Measurements from ENCODE around the gene PLB1.

The PLB1 gene

GRCh38 chr2:28538134-28538533 lies 42.3 kb downstream of the PLB1 start:
- TF ChIP-seq CTCF (conservative IDR thresholded peaks at IDR 0.05) (no peak), ZFX (IDR thresholded peaks at IDR 0.05) (no peak)
- H3K27ac ChIP-seq: no peak overlapping the region

DNA sequence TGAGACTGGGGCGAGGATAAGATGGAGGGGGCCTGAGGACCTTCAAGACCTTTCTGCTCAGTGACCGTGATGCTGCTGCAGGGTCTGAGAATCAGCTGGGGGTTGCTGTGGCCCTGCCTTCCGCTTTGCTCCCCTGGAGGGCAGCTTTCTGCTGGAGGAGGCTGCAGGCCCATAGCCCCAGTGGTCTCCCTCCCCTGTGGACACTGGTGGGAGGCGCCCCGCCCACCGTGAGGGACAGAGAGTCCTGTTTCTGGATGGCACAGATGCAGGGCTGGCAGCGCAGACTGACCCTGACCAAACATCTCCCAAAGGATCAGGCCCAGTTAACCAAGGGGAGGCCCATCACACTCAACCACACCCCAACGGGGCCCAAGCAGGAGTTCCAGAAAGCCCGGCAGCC lies 42.8 kb downstream of the PLB1 start:
- TF ChIP-seq CTCF (conservative IDR thresholded peaks at IDR 0.05): no peak
- no peak for TF ChIP-seq ZFX (IDR thresholded peaks at IDR 0.05)
- no peak overlapping the region for H3K27ac ChIP-seq

DNA sequence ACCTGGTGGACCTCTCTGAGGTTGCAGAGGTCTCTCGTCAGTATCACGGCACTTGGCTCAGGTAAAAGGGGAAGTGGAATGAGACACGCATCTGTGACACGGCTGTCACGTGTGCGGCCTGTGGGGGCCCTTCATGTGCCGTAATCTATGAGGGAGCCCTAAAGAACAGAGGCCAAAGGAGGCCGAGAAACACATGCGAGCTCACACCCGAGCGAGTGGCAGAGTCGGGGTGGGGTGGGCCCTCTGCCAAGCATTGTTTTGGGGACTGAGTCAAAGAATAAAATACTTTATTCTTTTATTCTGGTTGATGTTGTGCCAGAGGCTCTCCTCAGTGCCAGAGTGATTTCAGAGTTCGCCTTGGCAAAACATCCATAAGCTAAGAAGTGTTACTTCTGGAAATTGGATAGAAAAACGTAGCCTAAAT lies 43.3 kb downstream of the PLB1 start:
- TF ChIP-seq ZFX (IDR thresholded peaks at IDR 0.05): no peak
- no peak for TF ChIP-seq CTCF (conservative IDR thresholded peaks at IDR 0.05)
- no peak overlapping the region for H3K27ac ChIP-seq

DNA sequence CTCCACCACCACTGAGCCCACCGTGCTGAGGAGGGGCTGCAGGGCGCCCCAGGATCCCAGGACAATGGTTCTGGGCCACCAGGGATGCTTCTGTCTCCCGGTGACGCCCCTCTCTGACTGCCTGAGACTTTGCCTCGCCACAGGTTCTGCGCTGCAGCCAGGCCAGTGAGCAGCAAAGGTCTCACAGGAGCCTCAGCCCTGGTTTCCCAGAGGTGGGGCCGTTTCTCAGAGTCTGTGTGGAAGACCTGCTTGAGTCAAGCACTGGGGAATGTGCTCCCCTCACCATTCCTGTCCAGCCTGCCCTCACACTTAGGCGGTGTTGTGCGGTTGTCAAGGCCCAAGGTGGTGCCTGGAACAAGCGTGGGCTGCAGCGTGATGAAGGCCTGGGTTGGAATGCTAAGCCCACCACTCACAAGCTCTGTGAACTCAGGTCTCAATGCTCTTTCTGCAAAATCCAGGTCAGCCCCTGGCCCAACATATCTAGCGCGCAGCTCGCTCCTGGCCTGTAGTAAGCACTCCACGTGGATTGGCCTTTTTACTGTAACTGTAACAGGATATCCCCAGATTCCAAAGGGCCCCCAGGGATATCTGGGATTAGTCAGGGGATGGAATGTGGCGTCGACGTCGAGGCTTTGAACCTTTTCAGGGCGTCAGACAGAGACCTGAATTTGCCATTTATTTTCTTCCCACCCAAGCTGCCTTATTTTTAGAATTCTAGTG lies 47.6 kb downstream of the PLB1 start:
- TF ChIP-seq CTCF (conservative IDR thresholded peaks at IDR 0.05) (no peak), ZFX (IDR thresholded peaks at IDR 0.05) (no peak)
- H3K27ac ChIP-seq: no peak overlapping the region

DNA sequence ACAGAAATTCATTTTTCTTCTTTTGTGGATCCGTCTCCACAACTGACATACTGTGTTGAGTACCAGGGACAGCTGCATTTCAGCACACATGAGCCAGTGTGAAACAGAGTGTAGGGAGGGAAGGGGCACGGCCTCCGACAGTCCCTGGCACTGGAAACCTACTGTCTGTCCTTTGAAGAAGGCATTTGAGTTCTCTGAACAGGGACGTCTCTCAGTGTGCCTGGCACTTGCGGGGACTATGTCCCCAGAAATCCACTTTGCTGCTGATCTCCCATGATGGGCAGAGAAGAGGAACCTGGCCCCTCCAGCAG lies 48.1 kb downstream of the PLB1 start:
- TF ChIP-seq CTCF (conservative IDR thresholded peaks at IDR 0.05) (no peak), ZFX (IDR thresholded peaks at IDR 0.05) (no peak)

GRCh38 chr2:28544405-28544921 lies 48.6 kb downstream of the PLB1 start:
- TF ChIP-seq ZFX (IDR thresholded peaks at IDR 0.05) (no peak), CTCF (conservative IDR thresholded peaks at IDR 0.05) (no peak)
- H3K27ac ChIP-seq: no peak overlapping the region

More for the DNA sequence above, 48.1 kb downstream of the PLB1 start:
- H3K27ac ChIP-seq: no peak overlapping the region

DNA sequence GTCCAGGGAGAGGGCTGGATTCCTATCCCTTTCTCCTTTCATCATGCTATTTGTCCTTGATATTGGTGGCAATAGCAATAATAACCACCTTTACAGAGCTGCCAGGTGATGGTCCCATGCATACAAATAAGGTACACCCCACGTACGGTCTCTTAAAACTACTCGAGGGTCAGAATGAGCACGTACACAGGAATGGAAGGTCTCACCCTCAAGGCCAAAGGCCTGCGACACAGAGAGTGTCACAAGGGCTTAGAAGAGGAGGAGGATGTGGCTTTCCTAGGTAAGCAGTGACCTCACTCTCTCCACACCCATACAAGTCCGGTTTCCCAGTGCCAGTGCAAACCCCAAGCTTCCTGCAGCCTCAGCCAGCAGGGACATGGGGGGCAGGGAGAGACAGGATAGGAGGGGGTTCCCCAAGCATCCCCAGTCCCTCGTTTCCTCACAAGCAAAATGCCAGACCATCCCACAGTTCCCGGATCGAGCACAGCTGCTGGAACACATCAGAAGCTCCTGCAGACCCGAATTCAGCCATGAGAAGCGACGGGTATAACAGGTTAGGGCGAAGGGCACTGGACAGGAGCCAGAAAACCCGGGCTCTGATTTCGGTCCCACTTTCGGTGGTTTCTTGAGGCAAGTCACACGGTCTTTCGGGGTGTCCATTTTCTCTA lies 49.2 kb downstream of the PLB1 start:
- H3K27ac ChIP-seq: no peak overlapping the region
- TF ChIP-seq CTCF (conservative IDR thresholded peaks at IDR 0.05) (no peak), ZFX (IDR thresholded peaks at IDR 0.05) (no peak)
